GM21619 (cell line): ENCODE data around the gene CABP4.
"Not testable (repeated sequence)": the region's sequence is repeated elsewhere in the genome, so short reads cannot be mapped to it uniquely, and the experiment has no call there.

Experiments
- ATAC-seq: cut with Tn5 transposase; IDR thresholded peaks from one replicate; pipeline ENCODE4 v1.9.1; 2021; ENCODE audit not compliant: unreplicated experiment

Gene CABP4

GRCh38 chr11:67418476-67419281 is 36.5 kb upstream of the CABP4 start:
- no peak for ATAC-seq

GRCh38 chr11:67419325-67420049 is 35.7 kb upstream of the CABP4 start:
- ATAC-seq = no peak

DNA sequence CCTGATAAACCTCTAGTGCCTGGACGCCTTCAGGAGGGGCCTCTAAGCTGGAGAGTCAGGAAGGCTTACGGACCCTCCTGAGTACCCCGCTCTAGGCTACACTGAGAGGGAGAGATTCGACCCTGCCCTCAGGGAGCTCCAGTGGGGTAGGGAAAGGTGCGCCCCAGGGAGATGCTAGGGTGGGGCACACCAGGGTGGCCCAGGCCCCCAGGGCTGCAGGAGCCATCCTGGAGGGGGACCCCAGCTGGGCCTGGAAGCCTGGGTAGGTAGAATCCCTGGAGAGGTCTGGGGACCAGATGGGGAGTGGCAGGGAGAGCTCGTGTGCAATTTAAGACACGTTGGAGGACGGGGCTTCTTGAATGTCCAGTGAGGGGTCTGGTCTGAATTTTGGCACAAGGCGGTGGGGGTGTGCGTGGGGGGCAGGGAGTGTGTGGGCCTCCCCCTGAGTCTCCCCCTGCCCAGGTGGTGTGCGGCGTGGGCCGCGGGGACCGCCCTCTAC is 35.0 kb upstream of the CABP4 start:
- ATAC-seq = no peak

GRCh38 chr11:67420646-67421429 is 34.3 kb upstream of the CABP4 start:
- peak; percentile 69 for ATAC-seq

DNA sequence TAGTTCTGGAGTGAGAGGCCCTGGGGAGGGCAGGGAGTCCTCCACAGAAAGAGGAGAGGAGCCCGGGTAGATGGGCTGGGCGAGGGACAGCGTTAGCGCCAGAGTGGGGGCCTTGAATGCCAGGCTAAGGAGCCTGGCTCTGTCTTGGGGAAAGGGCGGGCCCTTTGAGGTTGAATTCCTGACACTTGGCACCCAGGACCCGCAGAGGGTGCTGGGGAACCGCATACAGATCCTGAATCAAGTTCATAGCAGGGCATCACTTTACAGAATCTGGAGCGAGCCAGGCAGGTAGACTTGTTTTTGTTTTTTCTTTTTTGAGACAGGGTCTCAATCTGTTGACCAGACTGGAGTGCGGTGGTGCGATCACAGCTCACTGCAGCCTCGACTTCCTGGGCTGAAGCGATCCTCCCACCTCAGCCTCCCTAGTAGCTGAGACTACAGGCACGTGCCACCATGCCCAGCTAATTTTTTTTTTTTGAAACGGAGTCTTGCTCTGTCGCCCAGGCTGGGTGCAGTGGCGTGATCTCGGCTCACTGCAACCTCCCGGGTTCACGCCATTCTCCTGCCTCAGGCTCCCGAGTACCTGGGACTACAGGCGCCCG is 33.6 kb upstream of the CABP4 start:
- no peak for ATAC-seq

DNA sequence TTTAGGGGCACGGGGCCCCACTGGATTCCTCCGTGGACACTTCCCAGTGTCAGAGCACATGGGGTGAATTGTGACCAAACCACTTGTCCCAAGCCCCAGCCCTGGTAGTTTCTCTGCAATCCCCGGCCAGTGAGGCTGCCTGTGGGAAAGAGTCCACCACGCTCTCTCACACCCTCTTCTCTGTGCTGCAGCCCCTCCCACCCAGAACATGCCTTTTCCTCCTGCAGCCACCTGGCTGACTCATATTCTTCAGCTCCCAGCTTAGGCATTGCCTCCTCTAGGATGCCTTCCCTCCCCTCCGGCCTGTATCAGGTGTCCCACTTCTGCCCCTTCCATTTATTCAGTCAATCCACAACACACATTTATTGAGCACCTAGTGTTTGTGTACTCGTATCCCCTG is 32.3 kb upstream of the CABP4 start:
- no peak for ATAC-seq

DNA sequence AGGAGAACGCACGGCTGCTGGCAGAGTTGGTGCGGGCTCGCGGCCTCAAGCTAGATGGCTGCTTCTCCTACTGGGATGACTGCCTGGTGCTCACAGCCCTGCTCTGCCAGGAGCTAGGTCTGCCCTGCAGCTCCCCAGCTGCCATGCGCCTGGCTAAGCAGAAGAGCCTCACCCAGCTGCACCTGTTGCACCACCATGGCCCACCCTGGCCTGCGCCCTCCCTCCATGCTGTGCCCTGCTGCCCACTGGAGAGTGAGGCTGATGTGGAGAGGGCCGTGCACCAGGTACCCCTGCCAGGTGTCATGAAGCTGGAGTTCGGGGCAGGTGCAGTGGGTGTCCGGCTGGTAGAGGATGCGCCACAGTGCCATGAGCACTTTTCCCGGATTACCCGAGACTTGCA is 31.7 kb upstream of the CABP4 start:
- no peak for ATAC-seq

GRCh38 chr11:67423891-67424613 is 31.1 kb upstream of the CABP4 start:
- no peak for ATAC-seq

DNA sequence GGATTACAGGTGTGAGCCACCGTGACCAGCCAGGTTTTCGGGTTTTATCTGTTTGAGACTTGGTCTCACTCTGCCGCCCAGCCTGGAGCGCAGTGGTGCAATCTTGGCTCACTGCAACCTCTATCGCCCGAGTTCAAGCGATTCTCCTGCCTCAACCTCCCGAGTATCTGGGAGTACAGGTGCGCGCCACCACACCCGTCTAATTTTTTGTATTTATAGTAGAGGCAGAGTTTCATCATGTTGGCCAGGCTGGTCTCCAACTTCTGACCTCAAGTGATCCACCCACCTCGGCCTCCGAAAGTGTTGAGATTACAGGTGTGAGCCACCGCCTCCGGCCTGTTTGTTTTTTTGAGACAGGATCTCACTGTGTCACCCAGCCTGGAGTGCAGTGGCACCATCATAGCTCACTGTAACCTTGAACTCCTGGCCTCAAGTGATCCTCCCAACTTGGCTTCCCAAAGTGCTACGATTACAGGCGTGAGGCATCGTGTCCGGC is 27.7 kb upstream of the CABP4 start:
- ATAC-seq = not testable (repeated sequence)

DNA sequence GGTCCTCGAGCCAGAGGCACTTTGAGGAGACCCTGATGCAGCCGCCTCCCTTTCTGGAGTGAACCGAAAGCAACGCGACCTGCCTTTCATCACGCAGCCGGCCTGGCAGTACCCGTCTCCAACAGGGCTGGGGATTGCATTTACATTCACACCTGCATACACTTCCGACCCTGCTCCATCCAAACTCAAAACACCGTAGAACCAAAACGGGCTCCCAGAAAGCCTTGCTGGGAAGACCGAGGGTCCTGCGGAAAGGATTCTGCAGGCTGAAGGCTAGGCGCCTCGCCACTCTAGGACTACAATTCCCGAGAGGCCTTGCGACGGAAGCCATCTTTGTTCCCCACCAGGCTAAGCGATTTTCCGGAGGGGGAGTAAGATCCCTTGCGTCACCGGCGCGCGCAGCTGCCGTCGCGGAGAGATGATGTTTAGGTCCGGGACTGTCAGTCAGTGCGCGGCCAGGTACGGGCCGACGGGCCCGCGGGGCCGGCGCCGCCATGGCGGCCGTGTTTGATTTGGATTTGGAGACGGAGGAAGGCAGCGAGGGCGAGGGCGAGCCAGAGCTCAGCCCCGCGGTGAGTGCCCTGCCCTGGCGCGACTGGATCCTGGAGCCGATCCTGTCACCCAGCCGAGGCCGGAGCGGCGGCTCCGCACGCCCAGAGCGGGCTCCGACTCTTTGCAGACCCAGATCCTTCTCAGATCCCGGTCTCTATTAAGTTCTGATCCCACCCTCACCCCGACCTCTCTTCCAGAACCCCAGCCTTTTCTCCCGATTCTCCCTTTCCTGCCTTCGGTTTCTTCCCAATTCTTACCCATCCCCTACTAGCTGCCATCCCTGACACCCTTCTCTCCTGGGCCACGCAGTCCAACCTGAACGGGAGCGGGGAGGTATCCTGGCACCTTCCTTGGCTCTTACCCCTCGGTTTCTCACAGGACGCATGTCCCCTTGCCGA is 26.8 kb upstream of the CABP4 start, which contains the start of gene RPS6KB2:
TSS of gene RPS6KB2 (plus strand) at position 443 of the 950 bp plus-strand sequence. CDS start at position 495, 52 bp downstream.
- peak; percentile 64 for ATAC-seq

GRCh38 chr11:67429038-67429668 is 26.0 kb upstream of the CABP4 start:
- ATAC-seq = no peak

- no peak for ATAC-seq
Measured at GRCh38 chr11:67429722-67430121, 25.4 kb upstream of the CABP4 start.

DNA sequence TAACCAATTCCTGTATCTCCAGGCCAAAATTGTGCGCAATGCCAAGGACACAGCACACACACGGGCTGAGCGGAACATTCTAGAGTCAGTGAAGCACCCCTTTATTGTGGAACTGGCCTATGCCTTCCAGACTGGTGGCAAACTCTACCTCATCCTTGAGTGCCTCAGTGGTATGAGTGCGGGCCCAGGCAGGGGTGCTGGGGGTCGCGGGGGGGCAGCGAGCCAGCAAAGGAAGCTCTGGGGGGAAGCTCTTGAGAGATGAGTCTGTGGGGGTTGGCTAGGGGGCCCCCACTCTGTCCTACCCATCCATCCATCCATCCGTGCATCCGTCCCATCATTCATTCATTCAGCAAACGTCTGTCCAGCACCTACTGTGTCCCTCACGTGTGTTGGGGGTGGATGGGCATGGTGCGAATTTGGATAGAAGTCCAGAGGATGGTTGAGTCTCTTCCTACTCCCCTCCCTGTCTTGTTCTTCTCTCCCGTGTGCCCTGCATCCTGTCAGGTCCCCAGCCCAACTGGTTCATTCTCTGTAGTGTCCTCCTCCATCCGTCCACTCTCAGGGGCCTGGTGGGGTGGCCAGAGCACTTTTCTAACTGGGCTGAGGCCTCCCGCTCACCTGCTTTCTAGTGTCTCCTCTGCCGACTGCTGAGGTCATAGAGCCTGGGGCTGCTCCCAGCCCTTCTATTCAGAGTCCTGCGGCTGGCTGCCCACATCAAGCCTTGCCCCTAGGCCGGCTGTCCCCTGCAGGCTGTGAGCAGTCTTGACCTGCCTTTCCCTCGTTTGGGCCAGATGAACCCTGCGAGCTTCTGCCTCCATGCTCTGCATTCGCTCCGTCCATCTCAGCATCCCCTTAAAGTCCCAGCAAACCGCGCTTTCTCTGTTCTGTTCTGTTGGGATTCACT is 23.6 kb upstream of the CABP4 start:
- no peak for ATAC-seq

GRCh38 chr11:67432655-67433349 is 22.4 kb upstream of the CABP4 start:
- no peak for ATAC-seq

DNA sequence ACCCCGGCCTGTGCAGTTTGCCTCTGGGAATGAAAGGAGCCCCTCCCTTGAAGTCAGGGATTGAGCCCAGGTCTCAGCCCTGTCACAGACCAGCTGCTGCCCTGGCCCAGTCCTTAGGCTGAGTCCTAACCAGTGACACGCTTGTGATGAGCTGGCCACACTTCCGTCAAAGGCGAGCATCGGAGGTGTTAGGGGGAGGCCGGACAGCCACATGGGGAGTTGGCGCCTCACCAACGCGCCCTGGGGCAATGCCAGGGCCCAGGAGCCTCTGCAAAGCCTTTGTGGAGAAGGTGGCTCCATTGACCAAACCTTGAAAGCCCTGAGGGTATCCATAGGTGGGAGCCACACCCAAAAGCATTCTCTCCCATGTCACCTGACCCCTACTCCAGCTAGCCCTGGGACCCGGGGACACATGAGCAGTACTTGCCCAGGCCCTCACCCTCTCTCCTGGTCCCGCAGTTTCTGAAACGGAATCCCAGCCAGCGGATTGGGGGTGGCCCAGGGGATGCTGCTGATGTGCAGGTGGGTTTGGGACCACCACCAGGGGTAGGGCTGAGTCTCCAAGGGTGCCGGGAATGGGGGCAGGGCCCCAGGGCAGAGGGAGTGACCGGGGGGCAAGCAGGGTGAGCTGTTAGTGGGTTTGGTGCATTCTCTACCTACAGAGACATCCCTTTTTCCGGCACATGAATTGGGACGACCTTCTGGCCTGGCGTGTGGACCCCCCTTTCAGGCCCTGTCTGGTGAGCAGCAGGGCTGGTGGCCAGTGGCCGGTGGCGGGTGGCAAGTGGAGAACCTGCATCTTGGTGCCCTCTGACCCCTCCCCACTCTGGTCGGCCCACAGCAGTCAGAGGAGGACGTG is 21.4 kb upstream of the CABP4 start:
- no peak for ATAC-seq

DNA sequence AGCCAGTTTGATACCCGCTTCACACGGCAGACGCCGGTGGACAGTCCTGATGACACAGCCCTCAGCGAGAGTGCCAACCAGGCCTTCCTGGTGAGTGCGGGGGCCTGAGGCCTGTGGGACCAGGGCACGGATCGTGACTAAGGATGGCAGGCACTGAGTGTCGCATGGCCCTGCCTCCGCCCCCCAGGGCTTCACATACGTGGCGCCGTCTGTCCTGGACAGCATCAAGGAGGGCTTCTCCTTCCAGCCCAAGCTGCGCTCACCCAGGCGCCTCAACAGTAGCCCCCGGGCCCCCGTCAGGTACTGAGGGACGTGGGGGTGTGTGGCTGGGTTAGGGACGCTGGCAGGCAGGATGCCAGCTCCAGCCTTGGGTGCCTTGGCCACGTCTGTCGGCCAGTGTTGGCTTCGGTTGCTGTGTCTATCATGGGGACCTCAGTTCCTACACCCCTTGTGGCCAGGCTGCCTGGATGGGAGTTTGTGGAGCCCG is 20.7 kb upstream of the CABP4 start:
- no peak for ATAC-seq
